HCT116 (cell line): ENCODE data around the gene MAP4. TPM values are rescaled to one million over a fixed set of nuclear protein-coding genes. Genes with fewer than 3 reads are reported as not detected.
"Not testable (repeated sequence)": the region's sequence is repeated elsewhere in the genome, so short reads cannot be mapped to it uniquely, and the experiment has no call there.

Experiments used
- ATAC-seq: fragments of 200-7000 bp; cut with Tn5 transposase; 2 replicates; pipeline ENCODE4 v1.9.1; 2020; ENCODE audit warnings: mild to moderate bottlenecking, moderate library complexity
- BruUV-seq: library from RNA; stranded (reverse); fragments of 400-500 nt; replicated peaks from 2 replicates; lab custom pipeline; 2021; lab: Mats Ljungman, UMichigan
- CTCF ChIA-PET: fragments of 300-600 bp; sonication (Branson Sonifier 250); formaldehyde crosslinking; loops from one replicate; lab custom pipeline; 2021; ENCODE audit warnings: antibody characterized with exemption; lab: Charles Lee
- POLR2A ChIA-PET: fragments of 300-600, 350-600 bp; sonication (Branson Sonifier 250); formaldehyde crosslinking; loops from one replicate; lab custom pipeline; 2021; ENCODE audit warnings: antibody characterized with exemption; lab: Charles Lee
- RAD21 ChIA-PET, 2 experiments: fragments of 300-600 bp; sonication (Branson Sonifier 250); formaldehyde crosslinking; loops; one replicate each; lab custom pipeline; 2023; ENCODE audit warnings: low total read pairs in 2 of 2; ENCODE audit not compliant: uncharacterized antibody in 2 of 2, unreplicated experiment in 2 of 2, low non-redundant PET in 1 of 2; lab: Charles Lee
- DNase-seq: peaks from one replicate; pipeline ENCODE4 v3.0.0-alpha.2; 2010; ENCODE audit warnings: low read depth, low spot score
- H2AFZ ChIP-seq: fragments of 200-600 bp; shearing (Covaris generic), sonication (generic); 2 replicates; pipeline ENCODE4 v1.6.1; 2017; ENCODE audit warnings: low read depth, mixed run types, mixed read lengths, antibody characterized with exemption, low read length; ENCODE audit not compliant: poor library complexity, severe bottlenecking
- H3K27ac ChIP-seq: 2 replicates; pipeline ENCODE4 v1.5.1; 2012; ENCODE audit warnings: low read depth, low read length
- H3K27me3 ChIP-seq: fragments of 200-600 bp; sonication (generic); 2 replicates; pipeline ENCODE4 v1.6.1; 2016; ENCODE audit warnings: mixed run types, low read length, mixed read lengths; ENCODE audit not compliant: insufficient read depth
- H3K36me3 ChIP-seq, 2 experiments: fragments of 200-500 bp in 1 of 2; fragments of 200-600 bp in 1 of 2; sonication (Bioruptor generic) in 1 of 2; sonication (generic) in 1 of 2; 2 replicates each; pipeline versions ENCODE4 v1.5.1 to v1.6.1; 2014 to 2016; ENCODE audit warnings: low read length in 2 of 2, inconsistent platforms in 1 of 2, mixed read lengths in 1 of 2, mixed run types in 1 of 2; ENCODE audit not compliant: insufficient read depth in 2 of 2, control insufficient read depth in 1 of 2
- H3K4me1 ChIP-seq, 2 experiments: fragments of 200-600 bp in 1 of 2; sonication (generic) in 1 of 2; 2 replicates each; pipeline versions ENCODE4 v1.5.1 to v1.6.1; 2012 to 2017; ENCODE audit warnings: low read length in 2 of 2, inconsistent platforms in 1 of 2, mild to moderate bottlenecking in 1 of 2, mixed read lengths in 1 of 2, mixed run types in 1 of 2, moderate library complexity in 1 of 2; ENCODE audit not compliant: insufficient read depth in 2 of 2, control insufficient read depth in 1 of 2
- H3K4me2 ChIP-seq: fragments of 200-600 bp; sonication (generic); 2 replicates; pipeline ENCODE4 v1.6.1; 2017; ENCODE audit warnings: mixed run types, low read length, mixed read lengths
- H3K4me3 ChIP-seq, 2 experiments: fragments of 200-600 bp in 1 of 2; sonication (generic) in 1 of 2; replicated peaks in 1 of 2; 2 replicates each; pipeline ENCODE4 v1.5.1; 2011 to 2016; ENCODE audit warnings: low read length in 2 of 2, control low read depth in 1 of 2, low read depth in 1 of 2, mild to moderate bottlenecking in 1 of 2, mixed read lengths in 1 of 2, mixed run types in 1 of 2
- H3K79me2 ChIP-seq: fragments of 200-600 bp; sonication (generic); 2 replicates; pipeline ENCODE4 v1.6.1; 2017; ENCODE audit warnings: mild to moderate bottlenecking, mixed run types, low read length, moderate library complexity, mixed read lengths; ENCODE audit not compliant: insufficient read depth
- H3K9ac ChIP-seq: fragments of 200-600 bp; sonication (generic); 2 replicates; pipeline ENCODE4 v1.6.1; 2016; ENCODE audit warnings: low read length, mixed read lengths
- H3K9me2 ChIP-seq: fragments of 200-600 bp; sonication (generic), shearing (Covaris generic); 2 replicates; pipeline ENCODE4 v1.6.1; 2017; ENCODE audit warnings: mixed run types, mild to moderate bottlenecking, moderate library complexity; ENCODE audit not compliant: insufficient read depth
- H3K9me3 ChIP-seq, 2 experiments: fragments of 200-500 bp in 1 of 2; fragments of 200-600 bp in 1 of 2; sonication (Bioruptor generic) in 1 of 2; sonication (generic) in 1 of 2; 2 replicates each; pipeline ENCODE4 v1.6.1; 2014 to 2017; ENCODE audit warnings: low read length in 2 of 2, mixed read lengths in 2 of 2, inconsistent platforms in 1 of 2, low read depth in 1 of 2, mild to moderate bottlenecking in 1 of 2, mixed run types in 1 of 2, moderate library complexity in 1 of 2; ENCODE audit not compliant: control insufficient read depth in 1 of 2, insufficient read depth in 1 of 2
- H4K20me1 ChIP-seq: fragments of 200-600 bp; sonication (generic), shearing (Covaris generic); 2 replicates; pipeline ENCODE4 v1.6.1; 2017; ENCODE audit warnings: mixed run types, mild to moderate bottlenecking, moderate library complexity; ENCODE audit not compliant: insufficient read depth
- CBX3 ChIP-seq: IDR thresholded peaks from 2 replicates; pipeline ENCODE4 v1.6.1; 2012; ENCODE audit warnings: low read depth
- CEBPB ChIP-seq: IDR thresholded peaks from 2 replicates; pipeline ENCODE4 v1.6.1; 2012; ENCODE audit warnings: low read depth
- EZH2phosphoT487 ChIP-seq: fragments of 200-600 bp; IDR thresholded peaks from 2 replicates; pipeline ENCODE4 v1.6.1; 2018; ENCODE audit warnings: antibody characterized with exemption, borderline replicate concordance
- POLR2AphosphoS5 ChIP-seq: IDR thresholded peaks from 2 replicates; pipeline ENCODE4 v1.6.1; 2011; ENCODE audit warnings: mild to moderate bottlenecking, low read depth, low read length, moderate library complexity
- intact Hi-C: fragments of 100-400 bp; cut with micrococcal nuclease; formaldehyde crosslinking; loops from 2 replicates; pipeline ENCODE4 v1.10.0; 2022
- total RNA-seq: library from RNA; stranded (reverse); gene quantifications from one replicate; pipeline ENCODE4 v1.2.1, GENCODE V29; 2021; ENCODE audit not compliant: unreplicated experiment
- TF ChIP-seq, protein P1 (sequence below): IDR thresholded peaks from 2 replicates; pipeline ENCODE4 v1.6.1; 2012

Gene MAP4
- total RNA-seq, 1 experiment from 2014 or later, result 200 TPM

DNA sequence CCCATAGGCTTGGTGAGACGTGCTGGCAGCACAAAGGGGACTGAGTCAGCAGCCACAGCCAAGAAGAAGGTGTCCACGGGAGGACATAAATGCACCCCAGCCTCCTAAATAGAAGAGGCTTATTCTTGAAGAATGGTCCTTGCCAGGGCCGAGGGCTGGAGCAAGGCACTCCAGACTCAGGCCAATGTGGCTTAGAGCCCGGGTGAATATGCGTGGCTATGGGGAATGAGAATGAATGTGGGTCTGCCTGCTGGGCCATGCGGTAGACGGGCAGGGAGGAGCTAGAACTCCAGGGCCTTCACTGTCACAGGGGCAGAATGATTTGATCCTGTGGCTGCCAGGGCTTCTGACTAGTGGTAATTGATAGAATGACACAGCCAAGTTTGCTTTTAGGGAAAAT, 179.2 kb downstream of the MAP4 start:
- intact Hi-C loops, result loop anchor here (1.0 kb wide), 2 partner anchors 153 to 314 kb away; no protein-coding TSS in a partner anchor
- H3K27ac ChIP-seq, result no peak overlapping the region
- peak; percentile 16; the same call in 1 of the 2 replicates for ATAC-seq
- H3K9me3 ChIP-seq, result no peaks in the 10 kb centered on the region
- ChIA-PET RAD21 (interaction anchor here (0.5 to 1.2 kb wide), 5 partner anchors 12 to 324 kb away, joined by 3 to 6 read pairs (median 3); no protein-coding TSS in a partner anchor), CTCF (interaction anchor here (0.7 to 4.1 kb wide), 9 partner anchors 12 to 321 kb away, joined by 3 to 47 read pairs (median 6); partner anchors contain the start of gene DHX30), POLR2A (no interaction called here)
- H3K79me2 ChIP-seq, result peaks cover 71% of the 10 kb centered on the region
- no TSS peak for BruUV-seq
- DNase-seq, result no peak
- H4K20me1 ChIP-seq, result peaks cover 5% of the 10 kb centered on the region; the same call in 1 of the 2 replicates
- no peak overlapping the region for H3K4me2 ChIP-seq
- no peak overlapping the region for H3K4me3 ChIP-seq
- H3K4me1 ChIP-seq, result no peaks in the 10 kb centered on the region
- peaks cover 39 to 57% of the 10 kb centered on the region in 2 experiments for H3K36me3 ChIP-seq
- no peaks in the 10 kb centered on the region for H3K9me2 ChIP-seq
- no peak overlapping the region for H2AFZ ChIP-seq
- no peaks in the 10 kb centered on the region for H3K27me3 ChIP-seq
- no peak overlapping the region for H3K9ac ChIP-seq
- TF ChIP-seq EZH2phosphoT487 (no peak), CBX3 (no peak), CEBPB (no peak), POLR2AphosphoS5 (no peak)
- TF ChIP-seq, protein P1, sequence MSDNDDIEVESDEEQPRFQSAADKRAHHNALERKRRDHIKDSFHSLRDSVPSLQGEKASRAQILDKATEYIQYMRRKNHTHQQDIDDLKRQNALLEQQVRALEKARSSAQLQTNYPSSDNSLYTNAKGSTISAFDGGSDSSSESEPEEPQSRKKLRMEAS, result no peak

- BruUV-seq, DNase-seq, intact Hi-C loops, CTCF ChIA-PET, ATAC-seq, H3K9ac ChIP-seq, POLR2A ChIA-PET, H3K27ac ChIP-seq, H3K9me3 ChIP-seq, H3K4me2 ChIP-seq, H3K9me2 ChIP-seq, H2AFZ ChIP-seq, H4K20me1 ChIP-seq, H3K27me3 ChIP-seq, RAD21 ChIA-PET, H3K4me3 ChIP-seq: not testable (repeated sequence)
- H3K4me1 ChIP-seq, result peaks cover 7 to 16% of the 10 kb centered on the region in 2 experiments; a peak in 3 of 4 replicates
- peaks cover 45 to 50% of the 10 kb centered on the region in 2 experiments; a peak in 3 of 4 replicates for H3K36me3 ChIP-seq
- peaks cover 79% of the 10 kb centered on the region for H3K79me2 ChIP-seq
Measured at GRCh38 chr3:47829482-47829881, 186.7 kb downstream of the MAP4 start.
